Eye (tissue), 1 donor: ENCODE data around the gene MRRF.

ENCODE experiments used
- DNase-seq: peaks from one replicate; pipeline ENCODE4 v3.0.0-alpha.2; 2015

Gene MRRF

GRCh38 chr9:122228568-122229484, 35.9 kb upstream of the MRRF start, which contains the start of gene LHX6:
Gene LHX6, minus strand, starts transcription at chr9:122228957. Its CDS starts 217 bp downstream, at chr9:122228740.
- DNase-seq: peak; percentile 58

GRCh38 chr9:122229485-122229837, 35.2 kb upstream of the MRRF start:
- peak; percentile 27 for DNase-seq

GRCh38 chr9:122232796-122233306, 31.8 kb upstream of the MRRF start:
- DNase-seq: no peak

- DNase-seq: no peak
These were observed 30.5 kb upstream of the MRRF start for GRCh38 chr9:122234022-122234748.

GRCh38 chr9:122236681-122237080, 28.0 kb upstream of the MRRF start:
- no peak for DNase-seq

GRCh38 chr9:122239722-122240121, 25.0 kb upstream of the MRRF start:
- no peak for DNase-seq

- DNase-seq: no peak
These were observed 20.3 kb upstream of the MRRF start for GRCh38 chr9:122244349-122244748.

- no peak for DNase-seq
These were observed 18.0 kb upstream of the MRRF start for GRCh38 chr9:122246666-122247065.

- no peak for DNase-seq
These were observed 16.2 kb upstream of the MRRF start for GRCh38 chr9:122248448-122248865.

GRCh38 chr9:122251351-122251750, 13.3 kb upstream of the MRRF start:
- no peak for DNase-seq

GRCh38 chr9:122252796-122253195, 11.9 kb upstream of the MRRF start:
- no peak for DNase-seq

GRCh38 chr9:122254761-122255160, 9.9 kb upstream of the MRRF start:
- DNase-seq: no peak

GRCh38 chr9:122256206-122256605, 8.5 kb upstream of the MRRF start:
- DNase-seq: no peak

- no peak for DNase-seq
These were observed 5.7 kb upstream of the MRRF start for GRCh38 chr9:122258886-122259415.

- DNase-seq: no peak
These were observed 3.2 kb upstream of the MRRF start for GRCh38 chr9:122261469-122261881.

GRCh38 chr9:122262073-122262472, 2.6 kb upstream of the MRRF start:
- DNase-seq: no peak

- DNase-seq: no peak
These were observed 858 bp upstream of the MRRF start for GRCh38 chr9:122263699-122264349.

GRCh38 chr9:122265149-122265915, 650 bp downstream of the MRRF start:
- no peak for DNase-seq

GRCh38 chr9:122268041-122268814, 3.5 kb downstream of the MRRF start:
- DNase-seq: no peak

- no peak for DNase-seq
These were observed 9.4 kb downstream of the MRRF start for GRCh38 chr9:122274055-122274454.

- DNase-seq: no peak
These were observed 11.4 kb downstream of the MRRF start for GRCh38 chr9:122276096-122276495.
